Left ventricle myocardium inferior (tissue), 1 donor: ENCODE data around the gene LDLRAD3. TPM values are rescaled to one million over a fixed set of nuclear protein-coding genes. Genes with fewer than 3 reads are reported as not detected.

Experiments used
- DNase-seq: peaks from one replicate; pipeline ENCODE4 v3.0.0-alpha.2; 2020
- H3K27ac ChIP-seq: fragments of 200-600 bp; replicated peaks from 2 replicates; pipeline ENCODE4 v1.8.0; 2021
- H3K27me3 ChIP-seq: fragments of 200-600 bp; 2 replicates; pipeline ENCODE4 v1.8.0; 2021; ENCODE audit warnings: low read depth
- H3K36me3 ChIP-seq: fragments of 200-600 bp; 2 replicates; pipeline ENCODE4 v1.8.0; 2021
- H3K4me1 ChIP-seq: fragments of 200-600 bp; 2 replicates; pipeline ENCODE4 v1.8.0; 2021
- H3K4me3 ChIP-seq: fragments of 200-600 bp; 2 replicates; pipeline ENCODE4 v1.8.0; 2021; ENCODE audit warnings: mild to moderate bottlenecking, moderate library complexity
- H3K9me3 ChIP-seq: fragments of 200-600 bp; replicated peaks from 2 replicates; pipeline ENCODE4 v1.8.0; 2021
- CTCF ChIP-seq: fragments of 200-600 bp; IDR thresholded peaks from 2 replicates; pipeline ENCODE4 v1.8.0; 2021; ENCODE audit warnings: antibody characterized with exemption, mild to moderate bottlenecking, borderline replicate concordance
- intact Hi-C: fragments of 100-400 bp; cut with micrococcal nuclease; formaldehyde crosslinking; loops from one replicate; pipeline ENCODE4 v1.11.0; 2022
- total RNA-seq: library from RNA; stranded (reverse); fragmentation: NEBNext Ultra II Directional; extraction: Animal tissue kit (Norgen Biotek cat#: 25700); gene quantifications from one replicate; pipeline ENCODE4 v1.2.1, GENCODE V29; 2021
- donor health status: DM: no; HTN: yes; CAD: no; lungs with severe emphysema.

The LDLRAD3 gene
- total RNA-seq, 1 donor from 2014 or later: 1.0 TPM

GRCh38 chr11:36213393-36213840 lies 269.6 kb downstream of the LDLRAD3 start:
- Histone ChIP-seq H3K36me3 (no peaks in the 10 kb centered on the region), H3K27me3 (peaks cover 12% of the 10 kb centered on the region), H3K27ac (no peak overlapping the region), H3K4me1 (no peaks in the 10 kb centered on the region), H3K9me3 (peaks cover 5% of the 10 kb centered on the region), H3K4me3 (no peak overlapping the region)
- no peak for TF ChIP-seq CTCF
- no peak for DNase-seq
- intact Hi-C loops: no loop called here

- Histone ChIP-seq H3K9me3 (peaks cover 15% of the 10 kb centered on the region), H3K27ac (no peak overlapping the region), H3K36me3 (no peaks in the 10 kb centered on the region), H3K4me3 (no peak overlapping the region), H3K4me1 (no peaks in the 10 kb centered on the region), H3K27me3 (peaks cover 12% of the 10 kb centered on the region)
- intact Hi-C loops: no loop called here
- no peak for TF ChIP-seq CTCF
- no peak for DNase-seq
Measured at GRCh38 chr11:36214480-36214879, 270.6 kb downstream of the LDLRAD3 start.

GRCh38 chr11:36214976-36215692 lies 271.3 kb downstream of the LDLRAD3 start:
- Histone ChIP-seq H3K27me3 (peaks cover 12% of the 10 kb centered on the region), H3K9me3 (peaks cover 22% of the 10 kb centered on the region), H3K4me1 (no peaks in the 10 kb centered on the region), H3K36me3 (no peaks in the 10 kb centered on the region), H3K27ac (no peak overlapping the region), H3K4me3 (no peak overlapping the region)
- no peak for DNase-seq
- intact Hi-C loops: no loop called here
- no peak for TF ChIP-seq CTCF

- H3K9me3 ChIP-seq: peaks cover 27% of the 10 kb centered on the region
- intact Hi-C loops: no loop called here
- no peak for DNase-seq
- no peak for TF ChIP-seq CTCF
- H3K36me3 ChIP-seq: no peaks in the 10 kb centered on the region
- peaks cover 12% of the 10 kb centered on the region for H3K27me3 ChIP-seq
- H3K27ac ChIP-seq: no peak overlapping the region
- H3K4me1 ChIP-seq: no peaks in the 10 kb centered on the region
- H3K4me3 ChIP-seq: no peak overlapping the region
Measured at GRCh38 chr11:36215693-36216060, 271.8 kb downstream of the LDLRAD3 start.

- peaks cover 12% of the 10 kb centered on the region for H3K27me3 ChIP-seq
- peaks cover 29% of the 10 kb centered on the region for H3K9me3 ChIP-seq
- H3K36me3 ChIP-seq: no peaks in the 10 kb centered on the region
- no peaks in the 10 kb centered on the region for H3K4me1 ChIP-seq
- no peak overlapping the region for H3K4me3 ChIP-seq
- no peak for TF ChIP-seq CTCF
- DNase-seq: no peak
- H3K27ac ChIP-seq: no peak overlapping the region
- intact Hi-C loops: no loop called here
Measured at GRCh38 chr11:36216061-36216615, 272.3 kb downstream of the LDLRAD3 start.
